AG09309 (cell line): ENCODE results near the gene CFAP44.

Experiments used
- DNase-seq: peaks from one replicate; pipeline ENCODE4 v3.0.0-alpha.2; 2010; ENCODE audit warnings: low read depth
- H3K4me3 ChIP-seq: 2 replicates; pipeline ENCODE4 v1.5.1; 2011; ENCODE audit warnings: mild to moderate bottlenecking, low read depth, low read length, moderate library complexity; ENCODE audit not compliant: control insufficient read depth
- TF ChIP-seq, protein P1 (sequence below): IDR thresholded peaks from 2 replicates; pipeline ENCODE4 v1.5.1; 2011; ENCODE audit warnings: mild to moderate bottlenecking, low read depth, low read length, inconsistent platforms; ENCODE audit not compliant: insufficient read depth, control insufficient read depth; ENCODE audit errors: missing control alignments

CFAP44 gene

GRCh38 chr3:113454057-113454456, 12.8 kb upstream of the CFAP44 start:
- no peak overlapping the region for H3K4me3 ChIP-seq
- DNase-seq: no peak
- TF ChIP-seq, protein P1, sequence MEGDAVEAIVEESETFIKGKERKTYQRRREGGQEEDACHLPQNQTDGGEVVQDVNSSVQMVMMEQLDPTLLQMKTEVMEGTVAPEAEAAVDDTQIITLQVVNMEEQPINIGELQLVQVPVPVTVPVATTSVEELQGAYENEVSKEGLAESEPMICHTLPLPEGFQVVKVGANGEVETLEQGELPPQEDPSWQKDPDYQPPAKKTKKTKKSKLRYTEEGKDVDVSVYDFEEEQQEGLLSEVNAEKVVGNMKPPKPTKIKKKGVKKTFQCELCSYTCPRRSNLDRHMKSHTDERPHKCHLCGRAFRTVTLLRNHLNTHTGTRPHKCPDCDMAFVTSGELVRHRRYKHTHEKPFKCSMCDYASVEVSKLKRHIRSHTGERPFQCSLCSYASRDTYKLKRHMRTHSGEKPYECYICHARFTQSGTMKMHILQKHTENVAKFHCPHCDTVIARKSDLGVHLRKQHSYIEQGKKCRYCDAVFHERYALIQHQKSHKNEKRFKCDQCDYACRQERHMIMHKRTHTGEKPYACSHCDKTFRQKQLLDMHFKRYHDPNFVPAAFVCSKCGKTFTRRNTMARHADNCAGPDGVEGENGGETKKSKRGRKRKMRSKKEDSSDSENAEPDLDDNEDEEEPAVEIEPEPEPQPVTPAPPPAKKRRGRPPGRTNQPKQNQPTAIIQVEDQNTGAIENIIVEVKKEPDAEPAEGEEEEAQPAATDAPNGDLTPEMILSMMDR: no peak

DNA sequence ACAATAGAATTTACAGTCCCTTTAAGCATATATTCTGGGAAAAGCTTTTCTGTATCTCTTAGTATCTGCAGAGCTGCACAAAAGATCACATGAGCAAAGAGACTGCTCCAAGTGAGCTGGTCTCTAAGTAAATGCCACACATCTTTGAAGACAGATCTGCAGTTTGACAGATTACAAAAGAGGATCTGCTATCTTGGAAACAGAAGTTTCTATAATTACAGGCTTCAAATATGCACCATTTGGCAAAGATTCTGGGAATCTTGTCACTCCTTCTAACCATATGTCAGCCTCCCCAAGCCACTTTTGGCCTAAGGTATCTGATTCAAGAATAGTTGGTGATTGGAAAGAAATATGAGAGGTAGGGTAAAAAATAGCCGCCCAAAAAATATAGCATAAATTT, 9.6 kb upstream of the CFAP44 start:
- H3K4me3 ChIP-seq: no peak overlapping the region
- no peak for DNase-seq
- TF ChIP-seq, protein P1: no peak

DNA sequence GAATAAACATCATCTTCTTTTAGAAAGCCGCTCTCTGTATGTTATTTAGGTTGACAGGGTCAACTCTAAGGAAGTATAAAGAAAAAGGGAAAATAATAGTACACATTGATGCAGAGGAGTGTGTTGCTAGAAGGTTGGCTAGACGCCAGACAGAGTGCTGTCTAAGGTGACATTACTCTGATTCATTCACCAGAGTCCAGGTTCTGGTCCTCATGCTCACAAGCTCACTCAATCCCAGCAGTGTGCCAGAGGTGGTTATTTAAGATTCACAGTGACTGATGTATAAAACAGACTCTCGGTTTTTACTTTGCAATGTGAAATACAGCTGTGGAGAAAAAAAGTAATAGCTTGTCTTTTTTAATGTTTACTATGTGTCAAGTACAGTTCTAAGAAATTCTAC, 1.7 kb downstream of the CFAP44 start:
- no peak overlapping the region for H3K4me3 ChIP-seq
- no peak for DNase-seq
- TF ChIP-seq, protein P1: no peak

GRCh38 chr3:113438224-113438623, 3.1 kb downstream of the CFAP44 start:
- no peak overlapping the region for H3K4me3 ChIP-seq
- DNase-seq: no peak
- TF ChIP-seq, protein P1: no peak

- TF ChIP-seq, protein P1: no peak
Measured at GRCh38 chr3:113437411-113437810, 3.9 kb downstream of the CFAP44 start.

DNA sequence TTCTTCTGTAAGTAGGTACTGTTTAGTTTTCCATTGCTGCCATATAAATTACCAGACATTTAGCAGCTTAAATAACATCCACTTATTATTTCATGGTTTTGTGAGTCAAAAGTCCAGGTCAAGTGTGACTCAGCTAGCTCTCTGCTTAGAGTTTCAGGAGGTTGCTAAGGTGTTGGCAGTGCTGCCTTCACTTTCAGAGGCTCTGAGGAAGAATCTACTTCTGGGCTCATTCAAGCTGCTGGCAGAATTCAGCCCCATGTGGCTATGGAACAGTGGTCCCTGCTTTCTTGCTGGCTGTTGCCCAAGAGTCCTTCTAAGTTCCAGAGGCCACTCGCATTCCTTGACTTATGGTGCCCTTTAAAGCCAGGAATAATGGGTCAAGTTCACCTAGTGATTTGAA, 4.5 kb downstream of the CFAP44 start:
- TF ChIP-seq, protein P1: no peak
- DNase-seq: peak; percentile 29
- no peak overlapping the region for H3K4me3 ChIP-seq

More at GRCh38 chr3:113437411-113437810, 3.9 kb downstream of the CFAP44 start:
- no peak for DNase-seq
- no peak overlapping the region for H3K4me3 ChIP-seq

- TF ChIP-seq, protein P1: no peak
- H3K4me3 ChIP-seq: no peak overlapping the region
- peak; percentile 33 for DNase-seq
Measured at GRCh38 chr3:113431811-113432210, 9.5 kb downstream of the CFAP44 start.
